Measurements from ENCODE around the gene AATK.

DNA sequence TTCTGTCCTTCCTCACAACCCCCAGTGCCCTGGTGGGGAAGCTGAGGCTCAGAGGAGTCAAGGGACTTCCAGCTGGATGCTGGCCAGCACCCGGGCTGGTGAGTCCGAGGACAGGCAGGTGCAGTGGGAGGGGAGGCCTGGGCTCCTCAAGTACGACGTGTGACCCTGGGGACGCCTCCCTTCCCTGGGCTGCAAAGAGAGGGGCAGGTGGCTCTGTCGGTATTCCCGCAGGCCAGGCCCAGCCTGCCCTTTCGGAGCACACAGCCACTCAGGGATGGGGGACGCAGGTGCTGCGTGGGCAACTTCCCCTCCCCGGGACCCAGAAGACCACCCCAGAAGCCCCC lies 33.9 kb downstream of the AATK start:
- TF ChIP-seq, protein P1, sequence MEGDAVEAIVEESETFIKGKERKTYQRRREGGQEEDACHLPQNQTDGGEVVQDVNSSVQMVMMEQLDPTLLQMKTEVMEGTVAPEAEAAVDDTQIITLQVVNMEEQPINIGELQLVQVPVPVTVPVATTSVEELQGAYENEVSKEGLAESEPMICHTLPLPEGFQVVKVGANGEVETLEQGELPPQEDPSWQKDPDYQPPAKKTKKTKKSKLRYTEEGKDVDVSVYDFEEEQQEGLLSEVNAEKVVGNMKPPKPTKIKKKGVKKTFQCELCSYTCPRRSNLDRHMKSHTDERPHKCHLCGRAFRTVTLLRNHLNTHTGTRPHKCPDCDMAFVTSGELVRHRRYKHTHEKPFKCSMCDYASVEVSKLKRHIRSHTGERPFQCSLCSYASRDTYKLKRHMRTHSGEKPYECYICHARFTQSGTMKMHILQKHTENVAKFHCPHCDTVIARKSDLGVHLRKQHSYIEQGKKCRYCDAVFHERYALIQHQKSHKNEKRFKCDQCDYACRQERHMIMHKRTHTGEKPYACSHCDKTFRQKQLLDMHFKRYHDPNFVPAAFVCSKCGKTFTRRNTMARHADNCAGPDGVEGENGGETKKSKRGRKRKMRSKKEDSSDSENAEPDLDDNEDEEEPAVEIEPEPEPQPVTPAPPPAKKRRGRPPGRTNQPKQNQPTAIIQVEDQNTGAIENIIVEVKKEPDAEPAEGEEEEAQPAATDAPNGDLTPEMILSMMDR (IDR thresholded peaks at IDR 0.05): no peak
- TF ChIP-seq POLR2A (IDR thresholded peaks at IDR 0.05): no peak
